HG03196 (cell line): ENCODE data around the gene LYPLAL1.
A peak's percentile ranks its signal among the peaks of the same experiment; 100 is the strongest.
"Not testable (repeated sequence)": the region's sequence is repeated elsewhere in the genome, so short reads cannot be mapped to it uniquely, and the experiment has no call there.

Experiments used
- ATAC-seq: cut with Tn5 transposase; IDR thresholded peaks from one replicate; pipeline ENCODE4 v1.9.1; 2021; ENCODE audit not compliant: unreplicated experiment

Gene LYPLAL1

DNA sequence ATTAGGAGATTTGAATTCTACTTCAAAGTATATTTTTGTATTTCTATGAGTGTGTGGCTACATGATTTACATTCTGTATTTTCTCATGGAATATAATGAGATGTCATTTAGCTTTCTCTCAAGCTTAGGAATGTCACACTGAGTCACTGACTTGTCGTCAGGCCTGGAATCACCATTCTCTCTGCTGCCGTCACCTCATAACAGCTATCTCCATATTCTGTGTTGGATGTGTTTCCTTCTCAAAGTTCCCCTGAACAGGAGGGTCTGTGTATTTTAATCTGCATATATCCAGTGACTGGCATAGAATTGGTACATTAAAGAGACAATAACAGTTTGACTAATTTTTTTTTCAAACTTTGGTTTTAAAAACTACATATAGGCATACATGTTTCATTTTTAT, 35.9 kb downstream of the LYPLAL1 start:
- no peak for ATAC-seq

DNA sequence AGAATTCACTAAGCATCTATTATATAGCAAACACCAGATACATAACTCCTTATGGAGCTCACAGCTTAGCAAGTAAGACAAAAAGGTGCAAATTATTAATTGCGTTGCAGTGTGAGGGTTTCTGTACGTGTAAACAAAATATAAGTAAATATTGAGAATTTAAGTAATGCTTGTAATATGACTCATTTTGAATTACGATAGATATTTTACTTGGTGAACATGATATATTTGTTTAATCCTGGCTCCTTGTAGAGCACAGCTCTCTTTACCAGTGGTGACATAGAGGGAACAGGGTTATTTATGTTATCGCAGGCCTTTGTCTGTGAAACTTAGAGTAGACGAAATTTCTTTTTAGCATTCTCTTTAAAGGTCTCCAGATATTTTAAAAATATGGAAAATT, 36.4 kb downstream of the LYPLAL1 start:
- ATAC-seq, result no peak

DNA sequence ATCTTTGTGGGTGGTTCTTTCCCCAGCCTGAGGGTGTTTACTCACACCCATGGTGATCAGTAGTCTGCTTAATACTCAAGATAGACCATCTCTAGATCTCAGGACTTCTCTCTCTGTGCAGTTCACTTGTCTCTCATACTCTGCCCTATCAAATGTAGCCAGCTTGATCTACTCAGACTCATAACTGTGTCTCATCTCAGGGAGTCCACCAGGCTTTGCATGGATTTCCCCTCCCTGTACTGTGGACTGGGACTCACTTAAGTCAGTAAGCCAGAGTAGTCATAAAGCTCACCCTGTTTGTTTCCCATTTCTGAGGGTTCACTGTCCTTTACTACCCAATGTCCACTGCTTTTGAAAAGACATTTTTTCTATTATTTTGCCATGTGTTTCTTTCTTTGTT, 41.8 kb downstream of the LYPLAL1 start:
- no peak for ATAC-seq

GRCh38 chr1:219220945-219221344, 47.3 kb downstream of the LYPLAL1 start:
- ATAC-seq, result peak; percentile 85

DNA sequence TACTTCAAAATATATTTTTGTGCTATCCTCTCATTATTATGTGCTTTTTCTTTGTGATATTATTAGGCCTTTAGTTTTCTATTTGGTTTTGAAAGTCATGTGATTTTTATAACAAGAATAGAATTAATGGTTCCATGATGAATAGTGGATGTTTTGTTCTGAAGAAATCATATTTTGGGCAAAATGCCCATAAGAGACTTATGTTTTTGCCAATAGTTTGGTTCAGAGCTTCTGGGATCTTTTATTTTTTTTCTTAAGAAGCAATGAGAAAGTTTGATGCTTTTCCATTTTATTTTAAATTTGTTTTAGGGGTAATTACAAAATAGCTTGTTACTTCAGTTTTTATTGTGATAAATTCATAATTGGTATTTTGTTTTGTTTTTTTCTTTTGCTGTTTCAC, 49.8 kb downstream of the LYPLAL1 start:
- no peak for ATAC-seq

DNA sequence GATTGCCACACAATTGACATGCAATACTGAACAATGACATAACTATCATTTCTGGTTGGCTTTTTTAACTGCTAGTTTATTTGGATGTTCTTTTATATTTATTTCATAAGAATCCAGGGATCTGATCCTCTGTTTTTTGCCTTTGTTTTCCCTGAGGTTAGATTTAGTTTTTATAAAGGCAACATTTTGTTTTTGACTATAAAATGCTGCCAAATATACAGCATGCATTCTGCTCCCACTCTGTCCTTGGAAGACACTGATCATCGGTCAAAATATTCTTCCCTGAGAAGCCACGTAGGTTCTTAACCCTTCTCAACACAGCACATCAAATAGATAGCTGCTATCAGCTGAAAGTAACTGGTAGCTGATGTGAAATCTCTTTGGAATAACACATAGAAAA, 52.5 kb downstream of the LYPLAL1 start:
- ATAC-seq, result no peak

GRCh38 chr1:219227360-219228057, 53.8 kb downstream of the LYPLAL1 start:
- no peak for ATAC-seq

DNA sequence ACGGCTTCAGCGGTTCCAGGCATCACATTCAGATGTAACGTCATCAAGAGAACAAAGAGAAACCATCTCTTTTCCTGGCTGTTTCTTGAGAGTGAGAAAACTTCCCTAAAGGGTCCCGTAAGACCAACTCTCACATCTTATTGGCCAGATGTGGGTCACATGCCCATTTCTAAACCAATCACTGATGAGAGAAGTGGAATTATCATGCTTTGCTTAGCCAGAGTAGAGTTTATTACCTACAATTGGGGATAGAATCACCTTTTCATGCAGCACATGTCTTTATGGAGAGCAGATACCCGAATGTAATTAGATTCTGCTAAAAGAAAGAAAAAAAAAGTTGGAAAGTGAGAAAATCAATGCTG, 54.4 kb downstream of the LYPLAL1 start:
- ATAC-seq, result no peak

DNA sequence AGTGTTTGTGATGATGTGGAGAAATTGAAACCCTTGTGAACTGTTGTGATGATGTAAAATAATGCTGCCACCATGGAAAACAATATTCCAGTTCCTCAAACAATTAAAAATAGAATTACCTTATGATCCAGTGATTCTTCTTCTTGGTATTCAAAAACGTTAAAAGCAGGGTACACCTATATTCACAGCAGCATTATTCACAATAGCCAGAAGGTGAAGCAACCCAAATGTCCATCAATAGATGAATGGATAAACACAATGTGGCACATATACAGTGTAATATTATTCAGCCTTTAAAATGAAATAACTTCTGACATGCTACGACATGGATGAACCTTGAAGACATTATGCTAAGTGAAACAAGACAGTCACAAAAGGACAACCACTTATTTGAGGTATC, 59.2 kb downstream of the LYPLAL1 start:
- no peak for ATAC-seq

DNA sequence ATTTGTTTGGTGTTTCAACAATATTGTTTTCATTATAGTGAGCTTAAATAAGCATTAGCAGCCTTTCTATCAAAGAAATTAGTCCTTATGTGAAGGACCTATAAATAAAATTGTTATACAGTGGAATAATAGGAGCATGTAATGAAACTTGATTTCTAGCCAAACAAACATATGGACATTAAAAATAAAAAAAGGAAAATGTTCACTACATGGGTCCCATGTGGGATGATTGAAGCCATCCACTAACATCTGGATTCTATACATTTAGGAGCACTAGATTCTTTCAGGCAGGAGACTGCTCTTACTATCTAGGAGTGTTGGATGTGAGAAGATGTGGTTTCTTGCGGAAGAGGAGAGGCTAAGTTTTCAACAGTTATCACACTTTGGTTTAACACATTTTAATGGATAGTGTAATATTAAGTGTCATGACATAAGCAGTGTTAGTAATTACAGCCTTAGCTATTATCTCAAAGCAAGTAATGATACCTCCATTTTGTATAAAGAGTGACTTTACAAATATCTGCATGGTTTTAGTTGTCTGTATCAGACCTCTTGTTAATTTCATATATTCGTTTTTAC, 62.3 kb downstream of the LYPLAL1 start:
- ATAC-seq, result no peak

DNA sequence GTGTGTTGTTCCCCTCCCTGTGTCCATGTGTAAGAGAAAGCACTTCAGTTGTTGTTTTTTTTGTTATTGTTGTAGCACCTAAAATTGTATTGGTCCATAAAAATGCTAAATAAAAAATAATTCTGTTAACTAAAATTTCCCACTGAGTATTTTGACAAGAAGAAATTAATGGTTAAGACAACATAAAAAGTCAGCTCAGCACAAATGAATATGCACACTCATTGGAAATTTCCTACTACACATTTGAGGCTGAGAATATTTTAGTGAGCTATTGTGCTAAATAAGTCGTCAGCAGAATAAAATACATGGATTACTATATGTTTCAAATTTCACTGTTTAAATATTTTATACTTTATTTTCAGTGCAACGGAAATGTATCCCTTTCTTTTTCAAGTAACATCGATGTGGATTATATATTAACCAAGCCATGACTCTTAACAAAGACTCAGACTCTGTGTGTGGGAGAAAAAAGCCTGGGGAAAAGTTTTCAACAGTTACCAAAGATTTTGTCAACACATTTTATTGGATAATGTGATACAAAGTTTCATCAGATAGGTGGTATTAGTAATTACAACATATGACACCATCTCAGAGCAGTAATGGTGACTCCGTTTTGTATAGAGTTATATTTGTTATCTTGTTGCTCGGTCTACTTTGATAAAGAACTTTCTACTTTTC, 63.4 kb downstream of the LYPLAL1 start:
- ATAC-seq, result no peak

DNA sequence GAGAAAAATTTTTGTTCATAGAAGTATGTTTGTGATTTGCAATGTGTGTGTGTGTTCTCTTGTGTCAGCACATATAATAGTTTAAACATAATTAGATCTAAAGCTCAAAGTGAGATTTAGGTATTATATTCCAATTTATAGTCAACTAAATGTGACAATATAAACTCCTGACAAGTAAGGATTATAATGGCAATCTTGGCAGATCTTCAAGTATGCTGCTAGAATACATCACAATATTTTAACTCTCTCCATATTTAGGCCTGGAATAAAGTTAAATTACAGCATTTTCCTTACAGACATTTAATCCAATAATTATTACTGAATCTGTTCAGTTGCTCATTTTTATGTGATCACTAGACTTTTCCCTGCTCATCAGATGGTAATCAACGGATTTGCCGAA, 65.8 kb downstream of the LYPLAL1 start:
- ATAC-seq, result no peak

DNA sequence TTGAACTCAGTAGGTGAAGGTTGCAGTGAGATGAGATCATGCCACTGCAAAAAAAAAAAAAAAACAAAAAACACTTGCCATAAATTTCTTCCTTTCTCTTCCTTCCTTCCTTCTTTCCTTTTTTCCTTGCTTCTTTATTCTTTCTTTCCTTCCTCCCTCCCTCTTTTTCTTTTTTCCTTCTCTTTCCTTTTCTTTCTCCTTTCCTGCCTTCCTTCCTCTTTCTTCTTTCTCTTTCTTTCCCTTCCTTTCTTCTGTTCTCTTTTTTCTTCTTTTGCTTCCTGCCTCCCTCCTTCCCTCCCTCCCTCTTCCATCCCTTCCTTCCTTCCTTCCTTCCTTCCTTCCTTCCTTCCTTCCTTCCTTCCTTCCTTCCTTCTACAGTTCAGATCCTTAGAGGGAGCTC, 71.2 kb downstream of the LYPLAL1 start:
- ATAC-seq, result no peak

DNA sequence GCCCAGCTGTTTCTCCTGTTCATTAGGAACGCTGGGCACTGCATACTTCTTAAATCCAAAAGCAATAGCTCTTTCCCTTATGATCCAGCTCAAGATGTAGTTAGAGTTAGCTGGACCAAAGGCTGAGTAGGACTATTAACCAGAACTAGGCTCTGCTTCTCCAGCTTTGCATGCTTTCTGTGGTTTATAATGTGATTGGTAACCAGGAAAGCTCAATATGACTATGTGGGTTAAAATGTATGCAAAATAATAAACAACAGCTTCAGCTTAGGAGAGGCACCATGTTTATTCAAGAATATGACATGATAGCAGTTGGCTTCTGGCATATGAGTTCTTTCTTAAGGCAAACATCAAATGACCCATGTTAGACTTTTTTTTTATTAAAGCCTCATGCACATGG, 73.8 kb downstream of the LYPLAL1 start:
- ATAC-seq, result no peak

DNA sequence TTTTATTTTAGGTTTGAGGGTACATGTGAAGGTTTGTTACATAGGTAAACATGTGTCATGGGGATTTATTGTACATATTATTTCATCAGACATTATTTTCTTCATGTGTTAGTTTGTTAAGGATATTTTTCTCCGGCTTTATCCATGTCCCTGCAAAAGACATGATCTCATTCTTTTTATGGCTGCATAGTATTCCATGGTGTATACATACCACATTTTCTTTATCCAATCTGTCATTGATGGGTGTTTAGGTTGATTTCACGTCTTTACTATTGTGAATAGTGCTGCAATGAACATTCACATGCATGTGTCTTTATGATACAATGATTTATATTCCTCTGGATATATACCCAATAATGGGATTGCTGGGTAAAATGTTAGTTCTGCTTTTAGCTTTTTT, 76.8 kb downstream of the LYPLAL1 start:
- ATAC-seq, result not testable (repeated sequence)

DNA sequence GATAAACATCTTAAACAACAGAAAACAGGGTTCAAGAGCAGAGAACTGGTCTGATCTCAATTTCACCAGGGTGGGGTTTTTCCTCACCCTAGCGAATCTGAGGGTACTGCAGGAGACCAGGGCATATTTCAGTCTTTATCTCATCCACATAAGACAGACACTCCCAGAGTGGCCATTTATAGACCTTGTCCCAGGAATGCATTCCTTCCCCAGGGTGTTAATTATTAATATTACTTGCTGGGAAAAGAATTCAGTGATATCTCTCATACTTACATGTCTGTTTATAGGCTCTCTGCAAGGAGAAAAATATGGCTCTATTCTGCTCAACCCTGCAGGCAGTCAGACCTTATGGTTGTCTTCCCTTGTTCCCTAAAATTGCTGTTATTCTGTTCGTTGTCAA, 84.1 kb downstream of the LYPLAL1 start:
- no peak for ATAC-seq

DNA sequence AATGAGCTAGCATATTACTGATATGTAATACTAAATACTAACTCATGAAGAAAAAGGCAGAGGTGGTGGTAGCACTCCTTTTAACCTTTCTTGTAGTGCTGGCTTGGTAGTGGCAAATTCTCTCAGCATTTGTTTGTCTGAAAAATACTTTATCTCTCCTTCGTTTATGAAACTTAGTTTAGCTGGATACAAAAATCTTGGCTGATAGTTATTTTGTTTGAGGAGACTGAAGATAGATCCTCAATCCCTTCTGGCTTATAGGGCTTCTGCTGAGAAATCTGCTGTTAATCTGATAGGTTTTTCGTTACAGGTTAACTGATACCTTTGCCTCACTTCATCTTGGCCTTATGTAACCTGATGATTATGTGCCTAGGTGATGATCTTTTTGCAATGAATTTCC, 87.8 kb downstream of the LYPLAL1 start:
- no peak for ATAC-seq
